ENCODE data around the gene KLHL2. TPM values are rescaled to one million over a fixed set of nuclear protein-coding genes. Genes with fewer than 3 reads are reported as not detected.

KLHL2 gene
- total and polyA plus RNA-seq, 2 experiments from 2014 or later = 7.1 to 14.8 TPM

- TF ChIP-seq ZNF462 (CRISPR knock-in tag; IDR thresholded peaks at IDR 0.05) (no peak), EZH2phosphoT487 (IDR thresholded peaks at IDR 0.05; ENCODE audit: unreplicated experiment) (no peak), EZH2 (IDR thresholded peaks at IDR 0.05; ENCODE audit: low read depth, unreplicated experiment) (no peak)
These were observed 102.1 kb downstream of the KLHL2 start (continued) for GRCh38 chr4:165309456-165309855.

- H3K9me2 ChIP-seq (ENCODE audit: insufficient read depth) = no peaks in the 10 kb centered on the region
- Mint-ChIP-seq H3K4me3 (no peak overlapping the region), H3K27me3 (ENCODE audit: insufficient read depth, low read depth, poor library complexity) (no peaks in the 10 kb centered on the region), H3K4me1 (no peaks in the 10 kb centered on the region), H3K27ac (no peak overlapping the region), H3K36me3 (ENCODE audit: low read depth) (peaks cover 13% of the 10 kb centered on the region; the same call in 2 of the 3 replicates), H3K9me3 (no peaks in the 10 kb centered on the region)
- ATAC-seq (no peak), DNase-seq (ENCODE audit: low spot score) (no peak)
- H2AFZ ChIP-seq = no peak overlapping the region
- H3K4me2 ChIP-seq = no peak overlapping the region
- H3K4me3 ChIP-seq = no peak overlapping the region
- 0 out of 2 replicates have a peak, but pooled peaks cover 3% of the 10 kb centered on the region for H3K36me3 ChIP-seq (ENCODE audit: insufficient read depth)
- no peaks in the 10 kb centered on the region for H3K4me1 ChIP-seq (ENCODE audit: insufficient read depth)
- no peaks in the 10 kb centered on the region for H4K20me1 ChIP-seq (replicated peaks; ENCODE audit: insufficient read depth)
- no peak overlapping the region for H3K27ac ChIP-seq (ENCODE audit: low read depth)
- no peaks in the 10 kb centered on the region for H3K27me3 ChIP-seq (ENCODE audit: insufficient read depth)
- H3F3A ChIP-seq (replicated peaks; ENCODE audit: low read depth) = no peaks in the 10 kb centered on the region
- no peaks in the 10 kb centered on the region for H3K79me2 ChIP-seq (replicated peaks; ENCODE audit: insufficient read depth)
- TF ChIP-seq ZNF331 (CRISPR knock-in tag; IDR thresholded peaks at IDR 0.05; ENCODE audit: low read depth) (no peak), JUNB (IDR thresholded peaks at IDR 0.05; ENCODE audit: unreplicated experiment) (no peak), CTCF (conservative IDR thresholded peaks at IDR 0.05; ENCODE audit: low read depth in 2 of 2) (no peak), REST (IDR thresholded peaks at IDR 0.05; ENCODE audit: unreplicated experiment) (no peak), EZH2phosphoT487 (IDR thresholded peaks at IDR 0.05; ENCODE audit: unreplicated experiment) (no peak), ETS1 (IDR thresholded peaks at IDR 0.05) (no peak), EZH2 (IDR thresholded peaks at IDR 0.05; ENCODE audit: low read depth, unreplicated experiment) (no peak)
These were observed 105.1 kb downstream of the KLHL2 start for GRCh38 chr4:165312506-165312905.

All from GM23338 (cell line).